Muscle layer of colon (tissue), 2 donors: Measurements from ENCODE around the gene IFNG.

Experiments used
- H3K27ac ChIP-seq: one replicate; pipeline ENCODE4 v1.7.0; 2013; ENCODE audit warnings: low read depth, mild to moderate bottlenecking, low read length, moderate library complexity
- H3K27me3 ChIP-seq, 2 donors: one replicate each; pipeline ENCODE4 v1.7.0; 2013; ENCODE audit warnings: low read length in 2 of 2, mild to moderate bottlenecking in 2 of 2; ENCODE audit not compliant: insufficient read depth in 2 of 2, control insufficient read depth in 1 of 2
- H3K36me3 ChIP-seq: one replicate; pipeline ENCODE4 v1.7.0; 2013; ENCODE audit warnings: mild to moderate bottlenecking, low read length; ENCODE audit not compliant: insufficient read depth
- H3K4me1 ChIP-seq: one replicate; pipeline ENCODE4 v1.7.0; 2013; ENCODE audit warnings: mild to moderate bottlenecking, low read length; ENCODE audit not compliant: insufficient read depth
- H3K4me3 ChIP-seq, 2 donors: one replicate each; pipeline ENCODE4 v1.7.0; 2013; ENCODE audit warnings: low read length in 2 of 2, low read depth in 1 of 2, mild to moderate bottlenecking in 1 of 2, moderate library complexity in 1 of 2
- H3K9ac ChIP-seq: one replicate; pipeline ENCODE4 v1.7.0; 2013; ENCODE audit warnings: low read length
- H3K9me3 ChIP-seq: one replicate; pipeline ENCODE4 v1.7.0; 2013; ENCODE audit warnings: mild to moderate bottlenecking, low read length
- donor health status: abdominal sarcoma.
- donor health status: Adenocarcinoma of cecum.

The IFNG gene

GRCh38 chr12:68111995-68112394 lies 47.5 kb downstream of the IFNG start:
- no peaks in the 10 kb centered on the region for H3K4me1 ChIP-seq
- H3K27ac ChIP-seq = no peak overlapping the region
- no peaks in the 10 kb centered on the region for H3K9me3 ChIP-seq
- H3K9ac ChIP-seq = no peak overlapping the region
- no peaks in the 10 kb centered on the region for H3K36me3 ChIP-seq
- H3K4me3 ChIP-seq = no peak overlapping the region
- no peaks in the 10 kb centered on the region for H3K27me3 ChIP-seq

- no peak overlapping the region for H3K27ac ChIP-seq
- H3K9ac ChIP-seq = no peak overlapping the region
- no peaks in the 10 kb centered on the region for H3K36me3 ChIP-seq
- H3K4me3 ChIP-seq = no peak overlapping the region
- H3K4me1 ChIP-seq = no peaks in the 10 kb centered on the region
- no peaks in the 10 kb centered on the region for H3K27me3 ChIP-seq
- no peaks in the 10 kb centered on the region for H3K9me3 ChIP-seq
Measured at GRCh38 chr12:68109444-68110217, 49.9 kb downstream of the IFNG start.

GRCh38 chr12:68109001-68109400 lies 50.5 kb downstream of the IFNG start:
- no peaks in the 10 kb centered on the region for H3K36me3 ChIP-seq
- H3K27me3 ChIP-seq = no peaks in the 10 kb centered on the region
- no peak overlapping the region for H3K27ac ChIP-seq
- no peak overlapping the region for H3K4me3 ChIP-seq
- H3K9me3 ChIP-seq = no peaks in the 10 kb centered on the region
- no peak overlapping the region for H3K9ac ChIP-seq
- H3K4me1 ChIP-seq = no peaks in the 10 kb centered on the region

GRCh38 chr12:68106660-68107059 lies 52.9 kb downstream of the IFNG start:
- Histone ChIP-seq H3K36me3 (no peaks in the 10 kb centered on the region), H3K27me3 (no peaks in the 10 kb centered on the region), H3K4me1 (no peaks in the 10 kb centered on the region), H3K9ac (no peak overlapping the region), H3K4me3 (no peak overlapping the region), H3K27ac (no peak overlapping the region), H3K9me3 (no peaks in the 10 kb centered on the region)

- no peak overlapping the region for H3K9ac ChIP-seq
- no peaks in the 10 kb centered on the region for H3K27me3 ChIP-seq
- H3K4me3 ChIP-seq = no peak overlapping the region
- no peaks in the 10 kb centered on the region for H3K9me3 ChIP-seq
- no peak overlapping the region for H3K27ac ChIP-seq
- no peaks in the 10 kb centered on the region for H3K4me1 ChIP-seq
- no peaks in the 10 kb centered on the region for H3K36me3 ChIP-seq
Measured at GRCh38 chr12:68106160-68106559, 53.4 kb downstream of the IFNG start.
